GM21528 (cell line): ENCODE data around the gene ADARB2.

Source experiments
- ATAC-seq: cut with Tn5 transposase; IDR thresholded peaks from one replicate; pipeline ENCODE4 v1.9.1; 2021; ENCODE audit warnings: mild to moderate bottlenecking, moderate library complexity; ENCODE audit not compliant: unreplicated experiment, low FRiP score

Gene ADARB2

DNA sequence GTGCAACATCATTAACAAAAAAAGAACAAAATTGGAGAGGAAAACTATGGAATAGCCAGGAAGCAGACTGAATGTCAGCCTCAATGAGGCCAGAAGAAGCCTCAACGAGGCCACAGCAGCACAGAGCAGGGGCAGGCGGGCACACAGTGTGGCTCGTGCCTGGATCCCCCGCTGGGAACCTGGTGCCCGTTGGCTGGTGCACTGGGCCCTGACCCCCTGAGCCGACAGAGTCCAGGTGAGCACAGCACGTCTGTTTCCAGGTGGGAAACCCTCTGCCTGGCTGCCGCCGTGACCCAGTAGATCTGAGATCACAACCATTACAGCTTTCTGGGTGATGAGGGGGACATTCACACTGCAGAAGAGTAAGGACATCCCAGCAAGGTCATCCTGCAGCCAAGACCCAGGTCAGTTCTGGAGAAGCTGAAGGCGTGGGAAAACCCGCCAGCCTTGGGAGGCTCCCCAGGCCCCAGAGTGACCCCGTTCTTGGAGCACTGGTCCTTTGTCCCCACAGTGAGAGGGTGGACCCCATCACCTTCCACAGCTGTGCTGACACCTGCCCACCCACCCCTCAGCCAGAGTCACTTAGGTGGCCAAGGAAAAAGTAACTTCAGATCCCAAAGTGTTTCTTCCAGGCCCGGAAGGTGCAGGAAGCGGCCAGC lies 222.1 kb downstream of the ADARB2 start:
- ATAC-seq: no peak

DNA sequence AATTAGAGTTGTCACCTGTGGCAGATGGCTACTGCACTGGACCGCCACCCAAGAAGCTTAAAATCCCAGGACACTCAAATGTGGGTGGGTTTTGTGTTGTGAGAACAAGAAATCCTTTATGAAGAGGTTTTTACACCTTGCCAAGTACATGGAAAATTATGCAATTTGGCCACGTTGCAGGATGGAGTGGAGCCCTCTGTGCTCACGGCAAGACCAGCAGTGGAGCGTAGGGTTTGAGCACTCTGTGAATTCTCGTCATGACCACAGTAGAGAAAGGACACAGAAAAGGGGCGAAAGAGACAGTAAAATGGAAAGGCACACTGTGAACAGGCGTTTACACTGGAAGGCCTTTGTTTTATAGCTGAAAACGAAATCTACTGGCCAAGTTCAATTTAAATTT lies 222.6 kb downstream of the ADARB2 start:
- no peak for ATAC-seq

DNA sequence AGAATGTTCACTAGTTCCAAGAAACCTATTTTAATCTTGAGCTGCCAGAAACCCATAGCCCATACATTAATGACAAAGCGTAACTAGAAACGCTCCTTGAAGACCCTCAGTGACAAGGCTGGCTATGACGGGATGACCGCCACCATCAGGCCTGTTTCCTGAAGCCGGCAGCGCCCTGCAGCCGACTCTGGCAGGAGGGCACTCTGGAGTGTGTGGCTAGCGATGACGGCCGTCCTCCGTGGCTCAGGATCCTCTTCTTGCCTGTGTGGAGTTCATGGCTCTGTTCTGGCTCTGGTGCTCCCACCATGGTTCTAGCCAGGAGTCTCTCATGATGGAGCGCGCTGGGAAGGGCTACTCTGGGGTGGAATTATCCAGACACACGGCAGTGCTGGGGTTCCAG lies 224.1 kb downstream of the ADARB2 start:
- no peak for ATAC-seq

DNA sequence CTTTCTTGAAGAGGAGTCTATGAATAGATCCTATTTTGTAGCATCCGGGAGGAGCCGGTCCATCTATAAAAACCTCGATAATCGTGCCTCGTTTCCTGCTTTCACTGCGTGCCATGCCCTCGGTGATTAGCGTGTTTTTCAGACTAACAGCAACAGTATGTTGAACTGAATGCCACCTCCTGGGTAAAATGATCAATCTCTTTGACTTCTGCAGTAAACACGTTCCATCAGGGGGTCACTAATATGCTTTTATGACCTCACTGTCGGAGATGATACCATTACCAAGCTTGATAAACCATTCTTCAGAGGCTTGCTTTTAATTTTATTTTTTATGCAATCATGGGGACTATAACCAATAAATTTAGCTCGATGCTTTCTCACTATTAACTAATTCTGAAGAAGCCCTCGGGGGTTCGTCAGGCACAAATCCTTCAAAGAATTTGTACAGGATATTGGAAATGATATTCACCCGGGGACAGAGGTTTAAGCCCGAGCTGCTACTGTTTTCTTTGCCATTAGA lies 228.3 kb downstream of the ADARB2 start:
- no peak for ATAC-seq

DNA sequence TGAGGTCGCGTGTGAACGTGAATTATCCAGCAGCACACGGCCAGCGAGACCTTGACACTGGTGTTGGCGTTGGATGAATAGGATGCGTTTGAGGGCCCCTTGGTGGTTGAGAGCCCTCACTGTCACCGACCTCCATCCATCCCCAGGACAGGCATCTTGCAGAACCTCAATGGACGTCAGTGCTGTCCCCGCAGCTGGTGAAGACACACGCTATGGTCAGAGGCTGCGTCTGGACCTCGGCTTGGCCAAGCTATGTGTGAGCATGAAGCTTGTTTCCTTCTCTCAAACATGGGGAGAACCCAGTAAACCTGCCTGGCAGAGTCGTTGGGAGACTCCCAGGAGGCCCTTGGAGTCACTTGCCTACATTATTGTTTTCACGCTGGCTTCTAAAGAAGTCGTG lies 229.2 kb downstream of the ADARB2 start:
- ATAC-seq: no peak

DNA sequence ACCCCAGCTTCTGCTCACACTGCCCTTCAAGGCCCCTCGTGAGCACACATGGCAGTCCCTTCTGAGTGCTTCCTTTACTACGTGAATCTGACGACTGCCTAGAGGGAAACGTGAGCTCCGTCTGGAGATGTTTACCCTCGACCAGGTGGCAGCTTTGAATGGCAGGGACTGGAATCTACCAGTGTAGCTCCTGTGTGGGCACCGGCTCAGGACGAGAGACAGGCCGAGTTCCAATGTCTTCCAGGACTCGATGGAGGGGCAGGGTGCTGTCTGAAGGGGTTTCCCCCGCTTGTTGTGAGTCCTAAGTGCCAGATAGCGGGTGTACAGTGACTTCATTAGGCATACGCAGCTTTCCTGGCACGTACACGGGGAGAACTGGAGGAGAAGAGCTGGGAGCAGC lies 229.9 kb downstream of the ADARB2 start:
- ATAC-seq: no peak

DNA sequence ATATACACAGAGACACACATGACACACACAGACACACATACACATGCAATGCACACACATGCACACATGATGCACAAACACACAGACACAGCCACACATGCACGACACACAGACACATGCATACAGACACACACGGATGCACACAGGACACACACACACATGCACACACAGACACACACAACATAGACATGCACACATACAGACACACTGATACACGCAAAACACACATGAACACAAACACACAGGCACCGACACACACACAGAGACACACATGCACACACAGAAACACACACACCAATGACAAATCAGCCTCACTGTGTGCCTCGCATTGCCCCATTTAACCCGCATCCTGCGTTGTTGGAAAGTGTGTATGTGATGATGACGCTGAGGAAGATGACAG lies 232.4 kb downstream of the ADARB2 start:
- ATAC-seq: no peak

DNA sequence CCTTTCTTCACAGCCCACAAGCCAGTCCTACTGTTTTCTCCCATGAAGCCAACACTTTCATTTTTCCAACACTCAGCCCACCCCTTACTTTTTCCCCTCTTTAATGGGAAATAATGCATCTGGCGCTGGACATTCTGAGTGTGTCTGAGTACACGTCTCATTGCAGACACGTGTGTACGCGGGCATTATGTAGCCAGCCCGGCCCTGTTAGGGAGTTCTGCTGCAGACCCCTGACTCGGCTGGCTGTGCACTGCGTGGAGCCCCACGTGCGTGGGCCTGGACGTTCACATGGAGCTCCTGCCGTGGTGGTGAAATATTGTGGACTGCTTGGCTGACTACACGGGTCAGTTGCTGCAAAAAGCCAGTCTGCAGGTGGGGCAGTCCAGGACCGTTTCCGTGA lies 233.0 kb downstream of the ADARB2 start:
- ATAC-seq: no peak

DNA sequence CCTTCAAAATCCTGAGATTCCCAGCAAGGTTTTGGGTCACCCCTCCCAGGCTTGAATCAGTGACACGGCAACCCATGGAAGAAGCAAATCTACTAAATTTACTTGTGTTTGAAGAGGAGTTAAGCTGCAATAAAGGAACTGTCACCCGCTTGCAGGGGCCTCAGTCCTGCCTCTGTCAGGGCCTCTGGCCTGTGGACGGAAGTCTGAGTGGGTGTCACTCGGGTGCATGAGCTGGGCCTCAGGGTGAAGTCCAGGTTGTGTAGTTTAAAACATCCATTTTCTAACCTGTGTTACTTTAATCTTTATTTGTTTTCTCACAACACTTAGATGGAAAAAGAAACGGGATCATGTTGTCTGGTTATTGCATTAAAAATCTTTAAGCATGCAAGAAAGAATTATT lies 234.9 kb downstream of the ADARB2 start:
- no peak for ATAC-seq

DNA sequence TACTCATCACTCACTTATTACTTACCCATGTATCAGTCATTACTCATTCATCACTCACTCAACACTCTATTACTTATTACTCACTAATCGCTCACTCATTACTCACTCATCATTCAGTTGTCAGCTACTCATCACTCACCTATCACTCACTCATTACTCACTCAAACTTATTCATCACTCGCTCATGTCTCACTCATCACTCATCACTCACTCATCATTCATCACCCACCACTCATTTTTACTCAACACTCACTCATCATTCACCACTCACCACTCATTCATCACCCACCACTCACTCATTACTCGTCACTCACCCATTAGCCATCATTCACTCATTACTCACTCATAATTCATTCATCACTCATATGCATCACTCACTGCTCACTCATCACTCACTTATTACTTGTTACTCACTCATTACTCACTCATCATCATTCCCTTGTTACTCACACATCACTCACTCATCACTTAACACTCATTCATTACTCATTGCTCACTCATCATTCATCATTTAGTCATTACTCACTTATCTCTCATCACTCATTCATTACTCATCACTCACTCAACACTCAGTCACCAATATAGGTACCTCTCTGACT lies 237.9 kb downstream of the ADARB2 start:
- no peak for ATAC-seq

DNA sequence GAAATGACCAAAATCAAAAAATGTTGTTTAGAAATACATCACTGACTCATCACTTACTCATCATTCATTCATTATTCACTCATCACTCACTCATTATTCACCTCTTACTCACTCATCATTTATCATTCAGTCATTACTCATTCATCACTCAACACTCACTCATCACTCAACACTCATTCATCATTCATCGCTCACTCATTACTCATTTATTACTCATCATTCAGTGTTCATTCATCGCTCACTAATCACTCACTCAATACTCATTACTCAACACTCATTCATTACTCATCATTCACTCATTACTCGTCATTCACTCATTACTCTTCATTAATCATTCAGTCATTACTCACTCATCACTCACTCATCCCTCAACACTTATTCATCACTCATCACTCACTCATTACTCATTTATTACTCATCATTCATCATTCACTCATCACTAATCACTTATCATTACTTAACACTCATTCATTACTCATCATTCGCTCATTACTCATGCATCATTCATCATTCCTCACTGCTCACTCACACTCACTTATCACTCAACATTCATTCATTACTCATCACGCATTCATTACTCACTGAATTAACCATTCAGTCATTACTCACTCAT lies 238.5 kb downstream of the ADARB2 start:
- ATAC-seq: no peak

DNA sequence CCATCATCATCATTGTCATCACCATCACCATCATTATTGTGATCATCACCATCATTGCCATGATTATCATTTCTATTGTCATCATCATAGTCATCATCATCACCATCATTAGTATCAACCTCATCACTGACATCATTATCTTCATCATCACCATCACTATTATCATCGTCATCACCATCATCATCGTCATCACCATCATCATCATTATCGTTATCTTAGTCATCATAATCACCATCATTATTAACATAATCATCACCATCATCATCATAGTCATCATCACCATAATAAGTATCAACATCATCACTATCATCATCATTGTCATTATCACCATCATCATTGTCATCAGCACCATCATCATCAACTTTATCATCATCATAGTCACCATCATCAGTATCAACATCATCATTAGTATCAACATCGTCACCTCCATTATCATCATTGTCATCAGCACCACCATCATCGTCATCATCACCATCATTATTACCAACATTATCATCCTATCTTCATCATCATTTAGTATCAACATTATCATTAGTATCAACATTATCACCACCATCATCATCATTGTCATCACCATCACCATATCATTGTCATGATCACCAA lies 241.3 kb downstream of the ADARB2 start:
- no peak for ATAC-seq

DNA sequence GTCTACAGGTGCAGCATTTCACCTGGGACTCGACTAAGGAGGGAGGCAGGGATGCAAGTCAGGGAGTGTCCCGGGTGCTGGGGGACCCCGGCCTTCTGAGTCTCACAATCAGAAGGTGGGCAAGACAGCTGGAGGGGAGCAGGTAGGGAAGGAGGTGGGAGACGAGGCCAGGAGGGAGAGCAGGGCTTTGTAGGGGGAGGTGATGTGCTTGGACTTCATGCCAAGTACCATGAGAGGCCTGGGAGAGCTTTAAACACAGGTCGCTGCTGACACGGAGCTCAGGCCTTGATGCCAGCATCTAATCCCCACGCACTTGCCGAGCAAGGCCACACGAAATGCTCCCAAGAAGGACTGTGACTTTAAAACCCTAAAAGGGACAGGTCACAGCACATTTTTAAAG lies 244.7 kb downstream of the ADARB2 start:
- no peak for ATAC-seq

DNA sequence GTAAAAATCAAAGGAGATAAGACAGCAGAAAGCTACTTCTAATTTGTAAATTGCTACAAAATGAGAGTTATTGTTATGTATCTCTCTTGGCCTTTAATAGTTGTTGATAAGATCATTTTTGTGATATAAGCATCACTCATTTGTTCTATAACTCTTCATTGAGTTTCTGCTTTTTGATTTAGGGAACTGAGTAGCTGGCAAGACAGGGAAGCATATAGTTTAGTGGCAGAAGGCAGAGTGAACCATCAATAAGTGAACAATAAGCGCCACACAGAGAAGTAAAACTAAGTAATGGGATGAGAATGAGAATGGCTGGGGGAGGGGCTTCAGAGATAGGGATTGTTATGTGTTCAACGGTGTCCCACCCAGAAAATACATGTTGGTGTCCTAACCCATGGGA lies 245.4 kb downstream of the ADARB2 start:
- no peak for ATAC-seq

DNA sequence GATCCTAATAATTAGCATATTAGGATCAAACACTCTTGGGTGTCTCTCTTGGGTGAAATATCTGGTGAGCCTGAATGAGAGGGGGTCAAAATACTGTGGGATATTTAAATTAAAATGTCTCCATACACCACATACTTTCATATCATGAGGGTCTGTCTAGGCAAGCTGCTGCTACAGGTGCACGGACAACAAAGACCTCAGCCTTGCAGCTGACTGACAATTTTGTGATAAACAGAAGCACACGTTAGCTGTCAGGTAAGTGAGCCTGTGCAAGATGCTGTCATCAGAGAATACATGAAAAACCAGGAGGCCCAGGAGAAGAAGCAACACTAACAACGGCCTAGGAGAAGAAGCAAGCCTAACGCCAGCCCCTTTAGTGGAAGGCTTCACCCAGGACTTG lies 247.5 kb downstream of the ADARB2 start:
- no peak for ATAC-seq

DNA sequence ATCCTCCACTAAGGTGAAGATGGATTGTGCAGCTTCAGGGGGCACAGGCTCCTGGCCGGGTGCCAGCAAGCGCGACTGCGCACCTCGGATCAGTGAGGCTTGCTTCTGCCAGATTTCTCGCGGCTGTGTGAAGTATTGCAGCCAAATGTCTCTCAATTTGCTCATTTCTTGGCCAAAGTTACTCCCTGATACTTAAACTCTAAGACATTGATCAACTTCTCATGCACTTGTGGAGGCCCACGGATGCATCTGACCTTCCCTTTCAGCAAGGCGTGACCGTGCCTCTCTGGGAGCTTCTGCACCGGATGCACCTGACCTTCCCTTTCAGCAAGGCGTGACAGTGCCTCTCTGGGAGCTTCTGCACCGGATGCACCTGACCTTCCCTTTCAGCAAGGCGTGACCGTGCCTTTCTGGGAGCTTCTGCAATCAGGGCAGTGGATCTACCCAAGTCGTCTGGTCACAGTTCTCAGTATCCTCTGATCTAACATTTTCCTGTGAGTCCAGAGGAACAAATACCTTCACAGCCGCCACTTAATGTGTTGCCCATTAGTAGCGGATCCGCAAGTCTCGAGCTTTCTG lies 248.3 kb downstream of the ADARB2 start:
- peak; percentile 91 for ATAC-seq

DNA sequence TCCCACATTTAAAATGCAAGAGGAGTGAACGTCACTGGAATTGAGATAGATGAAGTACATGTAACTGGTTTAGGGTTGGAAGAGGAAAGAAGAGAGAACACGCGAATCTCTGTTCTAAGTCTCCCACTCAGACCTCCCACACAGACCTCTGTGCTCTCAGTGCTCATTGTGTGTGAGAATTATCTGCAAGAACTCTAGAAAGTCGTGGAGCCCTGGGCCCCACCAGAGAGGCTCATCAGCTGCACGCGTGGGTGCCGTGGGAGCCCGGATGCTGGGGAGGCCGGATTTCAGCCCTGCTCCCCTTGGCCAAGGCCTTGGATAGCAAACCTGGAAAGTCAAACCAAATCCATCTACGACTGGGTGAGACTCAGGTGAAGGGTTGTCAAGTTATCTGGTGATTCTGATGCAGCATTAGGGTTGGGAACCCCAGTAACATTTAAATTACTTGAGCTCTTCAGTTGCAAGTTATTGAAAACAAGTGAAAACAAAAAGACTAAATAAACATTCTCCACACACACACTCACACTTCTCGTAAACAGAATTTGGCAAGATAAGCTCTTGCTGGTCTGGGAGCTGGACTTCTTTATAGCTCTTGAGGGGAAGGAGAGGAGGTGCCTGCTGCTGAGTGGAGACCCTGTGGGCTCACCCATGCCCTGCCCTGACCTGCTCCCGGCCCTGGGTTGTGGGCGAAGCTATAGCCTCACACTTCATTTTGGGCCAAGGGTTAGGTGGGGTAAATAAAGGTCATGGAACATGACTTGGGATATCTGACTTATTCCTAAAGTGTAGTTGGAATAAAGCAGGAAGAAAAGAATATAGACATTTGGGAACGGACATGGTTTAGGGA lies 250.3 kb downstream of the ADARB2 start:
- no peak for ATAC-seq

DNA sequence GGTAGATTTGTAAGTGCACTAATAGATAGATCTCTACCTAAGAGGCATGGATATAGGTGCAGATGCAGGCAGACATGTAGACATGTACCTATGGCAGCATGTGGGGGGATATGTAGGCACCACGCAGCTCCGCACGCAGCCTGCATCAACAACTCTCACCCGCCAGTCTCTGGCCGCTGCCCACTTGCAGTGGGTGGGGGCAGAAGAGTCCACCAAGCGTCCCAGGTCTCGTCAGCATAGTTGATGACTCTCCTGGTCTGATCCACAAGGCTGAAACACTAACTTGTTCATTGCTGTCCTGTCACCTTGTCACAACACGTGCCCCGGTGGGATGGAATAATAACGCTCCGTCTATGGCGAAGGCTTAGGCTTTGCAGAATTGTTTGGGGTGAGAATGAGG lies 252.0 kb downstream of the ADARB2 start:
- ATAC-seq: no peak

DNA sequence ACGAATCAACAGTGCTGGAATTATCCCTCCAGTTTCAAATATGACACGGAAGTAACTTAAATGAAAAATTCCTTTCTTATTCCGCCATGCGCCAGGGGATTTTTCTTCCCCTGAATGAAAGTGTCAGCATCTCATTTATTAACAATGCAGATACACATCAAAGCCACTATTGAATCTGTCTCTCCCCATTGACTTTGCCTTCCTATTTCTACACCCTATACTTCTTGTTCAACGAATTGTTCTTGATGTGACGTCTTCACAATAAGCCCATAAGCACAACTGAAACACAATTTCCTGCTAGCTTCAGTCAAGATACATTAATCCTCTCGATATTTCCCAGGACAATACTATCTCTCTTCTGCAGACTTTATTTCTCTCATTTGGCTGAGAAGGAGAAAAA lies 253.5 kb downstream of the ADARB2 start:
- ATAC-seq: no peak

DNA sequence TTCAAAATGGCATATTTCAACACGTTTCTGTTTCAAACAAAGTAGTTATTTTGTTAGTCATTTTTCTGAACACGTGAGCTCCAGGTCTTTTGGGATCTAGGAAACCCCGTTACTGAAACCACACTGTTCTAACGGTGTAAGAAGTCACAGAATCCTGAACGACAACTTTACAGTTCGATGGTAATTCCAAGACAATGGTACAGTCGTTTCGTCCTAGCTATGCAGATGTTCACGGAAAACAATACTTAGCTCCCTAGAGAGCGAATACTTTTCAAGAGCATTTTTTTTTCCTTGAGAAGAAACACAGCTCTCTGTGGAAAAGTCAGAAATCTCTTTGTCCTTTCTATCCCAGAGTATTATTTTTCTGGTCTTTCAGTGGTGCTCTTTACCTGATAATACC lies 254.1 kb downstream of the ADARB2 start:
- no peak for ATAC-seq
